AG04450 (cell line): ENCODE results near the gene IL25. TPM values are rescaled to one million over a fixed set of nuclear protein-coding genes. Genes with fewer than 3 reads are reported as not detected.
"Not testable (repeated sequence)": the region's sequence is repeated elsewhere in the genome, so short reads cannot be mapped to it uniquely, and the experiment has no call there.

Experiments used
- CTCF ChIA-PET: fragments of 300-600, 350-600 bp; formaldehyde crosslinking; extraction: SDS; loops from one replicate; lab custom pipeline; 2022; ENCODE audit warnings: antibody characterized with exemption, inconsistent platforms; lab: Charles Lee
- POLR2A ChIA-PET: fragments of 350-600 bp; formaldehyde crosslinking; extraction: SDS; loops from one replicate; lab custom pipeline; 2021; ENCODE audit warnings: antibody characterized with exemption, inconsistent platforms; lab: Yijun Ruan, JAX
- DNase-seq: peaks from one replicate; pipeline ENCODE4 v3.0.0-alpha.2; 2011; ENCODE audit warnings: low read depth, low spot score
- H3K27ac ChIP-seq: one replicate; pipeline ENCODE4 v1.5.1; 2012; ENCODE audit warnings: low read depth, low read length, control low read depth
- H3K27me3 ChIP-seq: one replicate; pipeline ENCODE4 v1.6.0; 2012; ENCODE audit warnings: low read length; ENCODE audit not compliant: control insufficient read depth, insufficient read depth
- H3K4me3 ChIP-seq: 2 replicates; pipeline ENCODE4 v1.5.1; 2011; ENCODE audit warnings: mild to moderate bottlenecking, low read depth, low read length, control low read depth
- H3K9me3 ChIP-seq: 2 replicates; pipeline ENCODE4 v1.5.1; 2012; ENCODE audit warnings: low read length; ENCODE audit not compliant: control insufficient read depth, insufficient read depth
- CTCF ChIP-seq: IDR thresholded peaks from 2 replicates; pipeline ENCODE4 v1.5.1; 2011; ENCODE audit warnings: low read depth, low read length, control low read depth, inconsistent platforms
- polyA plus RNA-seq: library from polyadenylated mRNA; depleted of rRNA; stranded (reverse); fragments of >200 nt; gene quantifications from 2 replicates; pipeline ENCODE4 v1.2.3, GENCODE V29; 2011

IL25 gene
- polyA plus RNA-seq, 1 experiment = not detected

- peaks cover 24% of the 10 kb centered on the region for H3K27me3 ChIP-seq
- no peak for TF ChIP-seq CTCF
- no peak overlapping the region for H3K27ac ChIP-seq
- H3K4me3 ChIP-seq = no peak overlapping the region
- no peaks in the 10 kb centered on the region for H3K9me3 ChIP-seq
- ChIA-PET CTCF (interaction anchor here (0.8 to 1.0 kb wide), 2 partner anchors 9 kb away, joined by 4 read pairs; no protein-coding TSS in a partner anchor), POLR2A (no interaction called here)
- no peak for DNase-seq
These were observed 16.4 kb downstream of the IL25 start for GRCh38 chr14:23388996-23389395.

GRCh38 chr14:23389396-23389795 lies 16.8 kb downstream of the IL25 start:
- ChIA-PET POLR2A (no interaction called here), CTCF (interaction anchor here (0.8 kb wide), 1 partner anchor 9 kb away, joined by 4 read pairs; no protein-coding TSS in a partner anchor)
- Histone ChIP-seq H3K27ac (no peak overlapping the region), H3K9me3 (no peaks in the 10 kb centered on the region), H3K4me3 (no peak overlapping the region), H3K27me3 (peaks cover 23% of the 10 kb centered on the region)
- no peak for DNase-seq
- no peak for TF ChIP-seq CTCF

GRCh38 chr14:23389871-23390270 lies 17.3 kb downstream of the IL25 start:
- H3K9me3 ChIP-seq, H3K4me3 ChIP-seq, POLR2A ChIA-PET, H3K27ac ChIP-seq, DNase-seq: not testable (repeated sequence)
- CTCF ChIA-PET = interaction anchor here (0.8 kb wide), 1 partner anchor 10 kb away, joined by 4 read pairs; no protein-coding TSS in a partner anchor
- peaks cover 20% of the 10 kb centered on the region for H3K27me3 ChIP-seq

- no peak for TF ChIP-seq CTCF
- no peak for DNase-seq
- H3K27me3 ChIP-seq = peaks cover 20% of the 10 kb centered on the region
- H3K27ac ChIP-seq = no peak overlapping the region
- H3K9me3 ChIP-seq = no peaks in the 10 kb centered on the region
- CTCF ChIA-PET = interaction anchor here (0.7 kb wide), 1 partner anchor 724 kb away, joined by 3 read pairs; no protein-coding TSS in a partner anchor
- H3K4me3 ChIP-seq = no peak overlapping the region
- POLR2A ChIA-PET = no interaction called here
These were observed 20.0 kb downstream of the IL25 start for GRCh38 chr14:23392613-23393012.

GRCh38 chr14:23396126-23396525 lies 23.5 kb downstream of the IL25 start:
- H3K9me3 ChIP-seq = no peaks in the 10 kb centered on the region
- no peak overlapping the region for H3K4me3 ChIP-seq
- H3K27ac ChIP-seq = no peak overlapping the region
- ChIA-PET POLR2A (no interaction called here), CTCF (interaction anchor here (3.3 kb wide), 1 partner anchor 16 kb away, joined by 13 read pairs; no protein-coding TSS in a partner anchor)
- no peak for DNase-seq
- no peak for TF ChIP-seq CTCF
- H3K27me3 ChIP-seq = peaks cover 13% of the 10 kb centered on the region
